ENCODE results near the gene FAM185A.
"Not testable (repeated sequence)": the region's sequence is repeated elsewhere in the genome, so short reads cannot be mapped to it uniquely, and the experiment has no call there.

Gene FAM185A

DNA sequence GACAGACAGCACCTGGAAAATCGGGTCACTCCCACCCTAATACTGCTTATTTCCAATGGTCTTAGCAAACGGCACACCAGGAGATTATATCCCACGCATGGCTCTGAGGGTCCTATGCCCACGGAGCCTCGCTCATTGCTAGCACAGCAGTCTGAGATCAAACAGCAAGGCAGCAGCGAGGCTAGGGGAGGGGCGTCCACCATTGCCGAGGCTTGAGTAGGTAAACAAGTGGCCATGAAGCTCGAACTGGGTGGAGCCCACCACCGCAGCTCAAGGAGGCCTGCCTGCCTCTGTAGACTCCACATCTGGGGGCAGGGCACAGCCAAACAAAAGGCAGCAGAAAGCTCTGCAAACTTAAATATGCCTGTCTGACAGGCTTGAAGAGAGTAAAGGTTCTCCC is 32.1 kb downstream of the FAM185A start:
- not testable (repeated sequence) for DNase-seq

DNA sequence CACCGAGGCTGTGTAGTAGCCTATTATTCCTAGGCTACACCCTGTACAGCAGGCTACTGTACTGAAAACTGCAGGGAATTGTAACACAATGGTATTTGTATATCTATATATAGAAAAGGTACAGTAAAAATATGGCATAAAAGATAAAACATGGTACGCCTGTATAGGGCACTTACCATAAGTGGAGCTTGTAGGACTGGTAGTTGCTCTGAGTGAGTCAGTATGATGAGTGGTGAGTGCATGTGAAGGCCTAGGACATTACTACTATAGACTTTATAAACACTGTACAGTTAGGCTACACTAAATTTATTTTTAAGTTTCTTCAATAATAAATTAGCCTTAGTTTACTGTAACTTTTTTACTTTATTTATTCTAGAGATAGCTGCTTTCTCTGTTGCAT is 40.0 kb downstream of the FAM185A start:
- DNase-seq: not testable (repeated sequence)

DNA sequence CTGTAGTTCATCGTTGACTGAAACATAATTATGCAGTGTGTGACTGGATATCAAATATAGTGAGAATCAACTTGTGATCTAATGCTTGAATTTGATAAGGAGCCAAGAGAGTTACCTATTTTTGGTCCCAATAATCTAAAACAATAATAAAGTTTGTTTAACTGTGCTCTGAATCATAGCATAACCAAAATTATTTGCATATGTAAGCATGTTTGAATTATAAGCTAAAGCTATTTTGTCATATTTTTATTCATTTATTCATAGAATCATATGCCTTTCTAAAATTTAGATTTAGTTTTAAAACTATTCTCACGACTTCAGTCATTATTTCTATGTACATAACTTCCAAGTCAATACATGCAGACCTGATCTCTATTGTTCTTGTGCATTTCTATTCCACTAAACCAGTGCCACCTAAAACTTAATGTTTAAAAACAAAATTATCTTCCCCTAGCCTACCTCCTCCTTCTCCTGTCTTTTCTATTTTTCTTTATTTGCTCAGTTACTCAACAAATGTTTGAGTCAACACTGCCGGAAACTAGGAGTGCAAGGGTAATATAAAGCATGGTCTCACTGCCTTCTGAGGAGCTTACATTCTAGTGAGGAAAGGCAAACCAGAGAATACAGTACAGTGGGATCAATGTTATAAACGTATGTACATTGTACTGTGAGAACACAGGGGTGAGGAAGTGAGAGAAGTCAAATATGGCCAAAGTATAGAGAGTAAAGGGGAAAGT is 41.7 kb downstream of the FAM185A start:
- not testable (repeated sequence) for DNase-seq

DNA sequence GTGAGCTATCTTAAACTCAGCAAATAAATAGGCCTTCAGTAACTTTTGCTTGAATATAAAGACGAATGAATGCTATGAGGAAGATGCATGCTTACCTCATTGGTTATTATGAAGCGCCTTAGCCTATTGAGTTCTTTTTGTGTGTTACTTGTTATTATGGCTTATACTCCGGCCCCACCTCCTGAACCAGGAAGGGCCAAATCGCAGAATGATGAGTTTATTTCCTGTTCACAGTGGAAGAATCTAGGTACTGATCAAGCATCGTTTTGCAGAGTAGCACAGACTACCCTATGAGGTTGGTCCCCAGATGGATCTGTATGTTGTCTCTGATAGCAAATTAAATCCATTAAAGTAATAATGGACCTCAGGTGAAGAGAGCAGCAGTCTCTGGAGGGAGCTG is 42.6 kb downstream of the FAM185A start:
- not testable (repeated sequence) for DNase-seq

DNA sequence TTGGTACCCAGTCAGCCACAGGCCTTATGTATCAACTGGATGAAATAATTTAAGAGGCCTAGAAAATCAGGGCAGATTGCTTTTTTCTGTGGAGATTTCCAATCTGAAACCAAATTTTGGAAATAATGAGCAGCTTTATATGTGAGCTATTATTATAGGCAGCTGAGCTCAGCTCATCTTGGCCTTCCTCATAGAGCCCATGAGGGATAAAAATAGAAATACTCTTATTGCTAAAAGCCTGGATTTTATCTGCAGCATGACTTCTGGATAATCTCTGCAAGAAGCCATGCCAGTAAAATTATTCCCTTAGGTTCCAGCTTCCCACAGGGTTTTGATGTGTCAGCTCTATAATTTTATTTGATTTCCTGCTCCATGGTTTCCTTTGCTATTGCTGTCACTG is 43.0 kb downstream of the FAM185A start:
- DNase-seq: not testable (repeated sequence)

DNA sequence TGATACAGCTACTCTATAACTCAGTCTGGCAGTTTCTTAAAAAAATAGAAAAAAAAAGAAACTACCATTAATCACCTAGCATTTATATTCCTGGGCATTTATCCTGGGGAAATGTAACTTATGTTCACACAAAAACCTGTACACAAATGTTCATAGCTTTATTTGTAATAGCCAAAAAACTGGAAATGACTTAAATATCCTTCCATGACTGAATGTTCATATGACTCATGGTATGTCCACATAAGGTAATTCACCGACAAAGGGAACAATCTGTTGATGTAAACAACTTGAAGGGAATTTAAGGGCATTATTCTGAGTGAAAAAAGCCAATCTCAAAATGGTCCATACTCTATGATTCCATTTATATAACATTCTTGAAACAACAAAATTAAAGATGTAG is 45.8 kb downstream of the FAM185A start:
- not testable (repeated sequence) for DNase-seq

DNA sequence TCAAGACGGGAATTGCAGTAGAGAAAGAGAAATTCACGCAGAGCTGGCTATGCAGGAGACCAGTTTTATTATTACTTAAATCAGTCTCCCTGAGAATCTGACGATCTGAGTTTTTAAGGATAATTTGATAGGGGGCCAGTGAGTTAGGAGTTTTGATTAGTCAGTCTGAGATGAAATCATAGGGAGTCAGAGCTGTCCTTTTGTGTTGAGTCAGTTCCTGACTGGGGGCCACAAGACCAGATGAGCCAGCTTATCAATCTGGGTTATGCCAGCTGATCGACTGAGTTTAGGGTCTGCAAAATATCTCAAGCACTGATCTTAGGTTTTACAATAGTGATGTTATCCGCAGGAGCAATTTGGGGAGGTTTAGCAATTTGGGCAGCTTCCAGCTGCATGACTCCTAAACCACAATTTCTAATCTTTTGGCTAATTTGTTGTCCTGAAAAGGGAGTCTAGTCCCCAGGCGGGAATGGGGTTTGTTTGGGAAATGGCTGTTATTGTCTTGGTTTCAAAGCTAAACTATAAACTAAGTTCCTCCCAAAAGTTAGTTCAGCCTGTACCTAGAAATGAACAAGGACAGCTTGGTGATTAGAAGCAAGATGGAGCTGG is 47.3 kb downstream of the FAM185A start:
- DNase-seq: peak; percentile 48

DNA sequence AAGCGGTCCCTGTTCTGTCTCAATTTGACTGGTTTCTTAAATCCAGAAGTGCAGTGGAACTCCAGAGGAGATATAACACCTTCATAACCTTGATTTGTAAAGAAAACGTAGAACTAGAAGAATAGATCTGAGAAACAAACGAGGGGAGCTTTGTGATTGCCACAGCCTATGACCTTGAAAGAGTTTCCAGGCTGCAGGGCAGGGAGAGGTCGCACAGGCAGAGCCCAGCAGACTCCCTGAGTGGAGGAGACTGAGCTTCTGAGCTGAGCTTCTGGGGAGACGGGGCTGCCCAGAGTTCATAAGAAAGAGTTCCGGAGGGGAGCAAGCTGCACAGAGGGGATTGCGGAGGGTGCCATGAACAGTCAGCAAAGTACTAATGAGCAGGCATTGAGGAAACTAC is 57.8 kb downstream of the FAM185A start:
- DNase-seq: no peak

DNA sequence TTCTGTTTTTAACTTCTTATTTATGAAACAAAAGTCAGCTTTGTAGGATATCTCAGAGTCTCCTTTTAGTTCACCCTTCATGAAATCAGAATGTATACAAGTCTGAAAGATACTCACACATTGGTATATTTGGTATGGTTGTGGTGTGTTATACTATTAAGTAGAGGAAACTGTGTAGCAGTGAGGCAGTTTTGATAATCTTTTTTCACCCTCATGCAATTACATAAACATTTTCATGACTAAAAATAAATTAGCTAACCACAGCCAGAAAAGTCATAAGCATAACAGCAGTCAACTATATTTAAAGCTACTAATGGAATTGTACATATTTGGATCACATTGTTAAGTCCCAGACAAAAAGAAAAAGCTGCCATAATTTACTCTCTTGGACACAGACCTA is 62.1 kb downstream of the FAM185A start:
- no peak for DNase-seq

DNA sequence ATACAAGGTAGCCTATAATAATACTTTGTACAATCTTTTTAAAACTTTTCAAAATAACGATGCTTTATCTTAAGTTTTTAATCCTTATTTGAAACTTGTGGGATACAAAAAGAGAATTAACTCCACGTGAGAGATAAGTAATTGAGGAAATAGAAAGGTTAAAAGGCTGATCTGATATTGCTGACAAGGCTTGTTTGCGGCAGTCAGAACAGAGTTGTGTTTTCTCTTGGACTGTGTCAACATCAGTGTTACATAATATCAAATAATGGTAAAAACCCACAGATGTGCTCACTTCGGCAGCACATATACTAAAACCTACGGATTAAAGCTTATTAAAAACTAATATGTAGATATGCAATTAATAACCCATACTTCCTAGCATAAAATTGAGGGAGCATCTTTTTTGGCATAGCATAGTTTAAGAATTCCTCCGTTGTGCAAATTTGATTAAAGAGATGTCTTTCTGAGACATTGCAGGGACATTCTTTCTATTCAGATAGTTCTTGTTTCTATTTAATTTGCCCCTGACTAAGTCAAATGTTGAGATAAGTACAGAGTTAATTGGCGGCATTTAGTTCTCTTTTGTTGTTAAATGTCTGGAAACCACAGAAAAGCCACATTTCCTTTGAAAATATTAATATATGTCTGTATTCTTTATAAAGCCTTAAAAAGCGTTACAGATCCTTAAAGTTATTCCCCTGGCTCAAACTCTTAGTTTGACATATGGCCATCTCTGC is 63.3 kb downstream of the FAM185A start:
- DNase-seq: no peak

DNA sequence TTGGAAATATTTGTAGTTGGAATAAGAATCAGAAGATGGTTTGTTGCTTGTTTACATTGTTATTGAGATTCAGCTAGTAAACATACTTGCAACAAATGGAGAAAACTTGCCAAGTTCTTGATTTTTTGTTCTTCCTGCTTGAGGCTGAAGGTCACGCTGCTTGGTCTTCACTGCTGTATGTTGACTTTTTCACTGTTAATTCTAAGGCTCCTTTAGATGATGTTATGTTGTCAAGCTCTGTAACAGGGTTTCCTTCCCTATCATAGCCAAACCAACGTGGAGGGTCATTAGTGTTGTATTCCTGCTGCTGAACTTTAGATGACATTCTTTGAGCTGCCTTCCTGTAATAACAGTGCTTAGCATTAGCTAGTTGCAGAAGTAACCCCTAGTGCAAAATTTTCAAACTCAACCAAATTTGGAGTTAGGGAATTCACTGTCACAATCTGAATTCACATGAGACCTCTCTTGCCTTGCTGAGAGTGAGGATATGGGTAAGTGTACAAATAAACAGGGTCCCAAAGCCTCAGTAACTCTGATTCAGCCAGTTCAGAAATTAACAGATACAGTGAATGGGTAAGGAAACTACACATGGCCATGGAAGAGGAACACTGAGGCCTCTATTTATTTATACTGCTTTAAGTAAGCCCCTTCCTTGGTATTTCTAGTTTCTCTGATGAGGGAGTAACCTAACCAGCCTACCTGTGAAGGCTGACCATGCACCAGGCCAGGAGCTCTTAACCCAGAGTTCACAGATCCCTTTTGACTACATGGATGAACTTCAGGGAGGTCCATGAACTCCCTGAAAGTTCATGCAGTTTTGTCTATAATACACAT is 64.6 kb downstream of the FAM185A start:
- no peak for DNase-seq

DNA sequence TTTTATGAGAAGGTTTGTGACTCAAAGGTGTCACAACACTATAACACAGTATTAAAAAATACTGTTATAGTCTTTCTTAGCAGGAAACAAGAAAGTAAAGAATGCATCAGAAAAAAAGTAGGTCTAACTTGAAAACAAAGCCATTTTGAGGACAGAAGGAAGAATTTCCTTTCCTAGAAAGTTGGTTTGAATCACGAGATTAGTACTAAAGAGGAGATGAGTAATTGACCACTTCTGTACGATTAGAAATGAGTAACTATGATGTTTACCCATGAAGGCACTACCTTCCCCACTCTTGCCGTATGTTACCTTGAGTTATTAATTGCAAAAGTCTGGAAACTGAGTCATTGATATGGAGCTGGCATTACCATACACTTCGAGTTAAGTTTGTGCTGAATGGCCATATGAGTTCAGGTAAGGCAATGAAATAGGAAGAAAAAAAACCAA is 65.2 kb downstream of the FAM185A start:
- peak; percentile 47 for DNase-seq

DNA sequence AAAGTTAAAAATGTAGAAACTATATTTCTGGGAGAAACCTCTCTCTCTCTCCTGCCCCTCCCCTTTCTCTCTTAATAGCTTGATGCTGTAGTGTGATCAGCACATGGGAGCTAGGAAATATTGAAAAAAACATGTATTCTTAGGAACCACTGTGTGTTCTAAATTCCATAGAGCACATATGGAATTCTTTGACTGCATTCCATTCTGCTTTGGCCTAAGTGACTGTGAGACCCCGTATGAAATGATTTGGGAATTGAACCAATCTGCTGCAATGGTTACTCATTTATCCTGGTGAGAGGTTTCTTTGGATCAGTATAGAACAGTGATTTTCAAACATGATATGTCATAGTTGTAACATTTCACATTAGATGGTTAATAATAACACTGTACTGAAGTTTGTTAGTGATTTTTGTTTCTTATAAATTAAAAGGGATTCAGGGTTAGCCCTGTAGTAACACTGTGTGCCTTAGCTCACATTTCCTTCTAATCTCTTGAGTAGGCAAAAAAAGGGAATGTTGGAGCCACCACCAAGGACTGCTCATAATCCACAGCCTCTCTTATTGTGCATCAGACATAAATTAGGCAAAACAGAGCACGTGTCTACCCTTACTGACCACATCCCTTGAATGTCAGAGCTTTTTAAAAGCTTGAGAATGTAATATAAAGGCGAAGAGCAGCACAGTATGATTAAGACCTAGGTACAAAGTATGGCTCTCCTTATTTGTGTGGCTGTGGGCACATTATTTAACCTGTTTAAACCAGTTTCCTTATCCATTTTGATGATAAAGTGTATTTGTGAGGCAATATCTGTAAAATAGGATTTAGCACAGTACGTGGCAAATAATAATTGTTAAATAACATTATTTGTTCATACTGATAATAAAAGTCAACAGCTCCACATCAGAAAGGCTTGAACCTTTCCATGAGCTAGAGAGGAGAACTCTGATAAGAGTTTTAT is 69.1 kb downstream of the FAM185A start:
- DNase-seq: no peak

DNA sequence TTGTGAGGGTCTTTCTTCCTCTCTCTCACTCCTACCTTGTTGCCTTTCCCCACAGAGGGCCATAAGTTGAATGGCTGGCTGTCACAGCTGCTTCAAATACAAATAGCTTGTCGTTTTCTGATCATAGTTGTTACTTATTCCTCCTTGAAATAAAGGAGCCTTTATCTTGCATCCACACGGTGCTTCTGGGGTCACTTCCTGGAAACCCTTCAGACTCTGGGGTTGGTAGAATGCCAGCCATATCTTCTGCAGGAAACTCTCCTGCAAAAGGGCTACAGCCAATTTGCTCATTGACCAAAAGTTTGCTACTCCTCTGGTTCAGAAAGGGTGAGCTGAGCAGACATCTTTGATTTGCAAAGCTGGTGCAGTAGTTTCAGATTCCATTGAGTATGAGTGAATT is 70.4 kb downstream of the FAM185A start:
- no peak for DNase-seq

DNA sequence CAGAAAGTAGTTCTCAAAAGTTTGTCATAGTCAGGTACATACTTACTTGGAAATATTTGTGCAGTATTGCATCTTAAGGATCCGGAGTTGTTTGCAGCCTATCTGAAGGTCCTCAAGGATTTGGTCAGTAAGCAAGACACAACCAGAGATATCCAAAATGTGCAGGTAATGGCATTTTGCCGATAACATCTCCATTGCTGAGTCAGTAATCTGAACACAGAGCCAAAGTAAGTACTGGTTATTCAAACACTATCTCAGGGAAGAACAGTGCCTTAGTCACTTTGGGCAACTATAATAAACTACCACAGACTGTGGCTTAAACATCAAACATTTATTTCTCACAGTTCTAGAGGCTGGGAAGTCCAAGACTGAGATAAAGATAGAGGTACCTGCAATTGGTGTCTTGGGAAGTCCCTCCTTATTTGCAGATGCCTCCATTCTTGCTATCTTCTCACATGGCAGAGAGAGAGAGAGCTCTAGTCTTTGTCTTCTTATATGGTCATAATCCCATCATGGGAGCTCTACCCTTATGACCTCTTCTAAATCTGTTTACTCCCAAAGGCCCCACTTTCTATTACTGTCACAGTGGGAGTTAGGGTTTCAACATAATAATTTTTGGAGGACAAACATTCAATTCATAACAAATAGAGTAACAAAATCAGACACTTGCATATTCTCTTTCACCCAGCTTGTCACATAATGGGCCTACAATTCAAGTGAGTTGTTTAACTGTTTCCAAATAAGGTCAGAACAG is 73.4 kb downstream of the FAM185A start:
- DNase-seq: no peak

DNA sequence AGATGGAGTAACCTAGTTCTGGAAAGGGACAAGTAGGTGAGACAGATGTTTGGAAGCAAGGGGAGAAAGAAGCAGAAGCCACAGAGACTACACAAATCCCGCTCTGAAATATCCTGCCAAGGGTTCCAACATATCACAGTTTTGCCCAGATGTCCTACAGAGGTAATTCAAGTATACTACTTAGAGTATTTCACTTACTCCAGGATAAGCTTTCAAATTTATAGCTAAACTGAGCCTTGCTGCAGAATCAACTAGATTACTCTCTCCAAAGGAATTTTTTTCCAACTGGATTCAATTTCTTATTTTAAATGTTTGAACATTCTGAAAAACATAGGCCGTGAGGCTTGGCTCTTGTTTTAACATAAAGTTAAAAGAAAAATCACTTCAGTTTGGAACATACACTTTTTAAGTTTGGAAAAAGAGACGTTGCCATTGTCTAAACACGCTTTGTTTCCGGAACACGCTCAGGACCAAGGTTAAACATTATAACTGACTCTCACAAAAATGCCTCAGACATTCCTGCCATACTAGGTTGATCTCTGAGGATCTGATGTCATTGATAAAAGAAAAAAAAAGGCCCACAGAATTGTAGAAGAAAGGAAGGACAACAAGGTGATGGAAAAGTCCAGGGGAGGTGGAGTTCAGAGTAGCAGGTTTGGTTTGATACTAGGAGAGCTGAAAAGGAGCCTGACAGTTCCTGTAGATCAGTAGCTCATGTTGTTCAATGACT is 74.8 kb downstream of the FAM185A start:
- DNase-seq: no peak

DNA sequence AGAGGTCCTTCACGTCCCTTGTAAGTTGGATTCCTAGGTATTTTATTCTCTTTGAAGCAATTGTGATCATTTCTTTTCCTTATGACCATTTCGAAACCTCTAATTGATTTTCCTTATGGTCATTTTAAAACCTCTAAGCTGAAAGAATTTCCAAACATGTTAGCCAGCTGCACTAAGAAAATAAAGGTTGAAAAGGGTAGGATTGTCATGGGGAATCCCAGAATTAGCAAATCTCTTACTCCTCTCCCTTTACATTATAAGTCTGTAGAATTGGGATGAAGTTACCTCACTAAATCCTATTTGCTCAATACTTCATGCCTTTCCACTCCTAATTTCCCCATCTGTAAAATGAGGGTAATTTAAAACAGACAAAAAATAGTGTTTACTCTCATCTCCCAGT is 79.5 kb downstream of the FAM185A start:
- DNase-seq: peak; percentile 33

DNA sequence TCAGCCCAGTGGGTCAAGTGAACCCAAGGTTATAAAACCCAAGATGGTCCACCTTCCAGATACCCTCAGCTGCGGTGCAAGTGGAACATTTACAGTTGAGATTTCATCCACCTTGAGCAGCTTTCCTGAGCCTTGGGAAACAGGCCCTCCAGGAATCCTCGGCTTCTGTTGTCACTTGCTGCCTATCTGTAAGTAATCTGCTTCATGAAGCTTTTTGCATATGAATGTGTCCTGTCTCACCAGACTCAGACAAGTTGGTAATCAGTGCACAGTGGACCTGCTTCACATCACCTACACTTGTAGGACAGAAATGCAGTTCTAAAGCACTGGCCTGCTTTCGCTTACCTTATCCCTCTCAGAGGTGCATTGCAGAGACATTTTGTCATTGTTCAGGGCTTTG is 80.3 kb downstream of the FAM185A start:
- no peak for DNase-seq

DNA sequence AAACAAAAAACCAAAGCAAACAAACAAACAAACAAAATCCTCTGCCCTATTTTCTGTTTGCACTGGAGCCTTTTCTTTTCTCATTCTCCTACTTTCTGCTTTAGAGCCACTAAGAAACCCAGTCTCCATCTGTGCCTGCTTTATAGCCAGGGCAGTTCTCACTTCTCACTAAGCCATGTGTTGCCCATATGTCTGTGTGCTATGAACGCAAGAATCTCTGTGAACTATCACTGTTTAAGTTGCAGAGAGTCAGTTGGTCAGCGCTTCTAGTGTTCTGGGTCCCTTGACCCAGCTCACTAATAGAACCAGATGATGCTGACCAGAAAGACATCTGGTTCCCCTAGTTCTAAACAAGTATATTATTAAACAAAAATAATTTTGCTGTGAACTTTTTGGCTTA is 81.4 kb downstream of the FAM185A start:
- DNase-seq: peak; percentile 43

DNA sequence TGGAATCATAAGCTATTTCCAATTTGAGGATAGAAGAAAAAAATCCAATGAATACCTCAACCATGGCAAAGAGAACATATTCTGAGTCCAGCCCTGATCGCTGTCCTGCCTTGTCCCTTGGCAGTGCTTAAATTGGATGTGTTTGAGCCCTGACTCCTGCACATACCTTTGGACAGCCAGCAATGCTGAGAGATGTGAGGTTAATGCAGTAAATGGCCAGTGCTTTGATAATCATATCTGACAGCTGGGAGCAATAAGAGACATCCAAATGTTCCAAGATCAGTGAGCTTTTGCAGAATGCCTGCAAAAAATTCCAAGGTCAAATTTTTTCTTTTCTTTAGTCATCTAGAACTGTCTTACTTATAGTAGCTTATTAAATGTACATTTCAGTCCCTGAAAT is 83.9 kb downstream of the FAM185A start:
- no peak for DNase-seq
